Gastroesophageal sphincter (tissue), 3 donors: ENCODE results near the gene SLC9A8.

Experiments used
- CTCF ChIP-seq, 4 experiments: fragments of 200-600 bp in 2 of 4; fragments of 450-650 bp in 2 of 4; sonication (generic) in 1 of 4; IDR thresholded peaks; one replicate each; pipeline ENCODE4 v1.5.1; 2017 to 2019; ENCODE audit warnings: antibody characterized with exemption in 4 of 4, mild to moderate bottlenecking in 2 of 4, moderate library complexity in 2 of 4
- EP300 ChIP-seq: sonication (generic); formaldehyde crosslinking; IDR thresholded peaks from one replicate; pipeline ENCODE4 v1.6.1; 2017; ENCODE audit warnings: antibody characterized with exemption, mild to moderate bottlenecking
- POLR2A ChIP-seq, 2 donors: fragments of 450-650 bp; IDR thresholded peaks; one replicate each; pipeline ENCODE4 v1.6.1; 2017; ENCODE audit warnings: antibody characterized with exemption in 2 of 2, mild to moderate bottlenecking in 2 of 2, moderate library complexity in 1 of 2
- POLR2AphosphoS5 ChIP-seq: sonication (generic); formaldehyde crosslinking; IDR thresholded peaks from one replicate; pipeline ENCODE4 v1.6.1; 2017; ENCODE audit warnings: antibody characterized with exemption

GRCh38 chr20:49831770-49832631 lies 19.4 kb downstream of the SLC9A8 start:
- TF ChIP-seq CTCF (IDR thresholded peaks at IDR 0.05) (no peak), POLR2AphosphoS5 (no peak), POLR2A (IDR thresholded peaks at IDR 0.05) (no peak), EP300 (no peak)
